CD4-positive, alpha-beta T cell treated with Interferon alpha-2 for 1 hour (primary cell): Measurements from ENCODE around the gene TOP3A.
"Not testable (repeated sequence)": the region's sequence is repeated elsewhere in the genome, so short reads cannot be mapped to it uniquely, and the experiment has no call there.

Source experiments
- DNase-seq, 2 donors: peaks; one replicate each; pipeline ENCODE4 v3.0.0-alpha.2; 2020 to 2022

Gene TOP3A

DNA sequence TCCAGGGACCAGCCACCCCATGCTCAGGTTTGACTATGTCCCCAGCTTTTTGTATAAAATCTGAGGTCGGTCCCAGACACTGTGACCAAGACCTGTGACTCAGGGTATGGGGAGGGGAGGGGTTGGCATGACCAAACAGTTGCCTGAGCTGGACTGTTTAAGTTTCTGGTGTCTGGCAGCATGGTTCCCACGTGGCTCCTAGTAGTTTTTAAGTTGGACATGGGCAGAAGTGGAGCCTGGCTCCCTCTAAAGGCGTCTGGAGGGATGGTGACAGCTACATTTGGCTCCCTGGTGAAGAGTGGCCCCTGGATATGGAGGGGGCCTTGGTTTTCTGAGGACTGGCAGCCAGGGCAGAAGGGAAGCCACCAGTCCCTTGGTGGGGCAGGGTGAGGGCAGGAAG is 8.2 kb upstream of the TOP3A start:
- no peak for DNase-seq

DNA sequence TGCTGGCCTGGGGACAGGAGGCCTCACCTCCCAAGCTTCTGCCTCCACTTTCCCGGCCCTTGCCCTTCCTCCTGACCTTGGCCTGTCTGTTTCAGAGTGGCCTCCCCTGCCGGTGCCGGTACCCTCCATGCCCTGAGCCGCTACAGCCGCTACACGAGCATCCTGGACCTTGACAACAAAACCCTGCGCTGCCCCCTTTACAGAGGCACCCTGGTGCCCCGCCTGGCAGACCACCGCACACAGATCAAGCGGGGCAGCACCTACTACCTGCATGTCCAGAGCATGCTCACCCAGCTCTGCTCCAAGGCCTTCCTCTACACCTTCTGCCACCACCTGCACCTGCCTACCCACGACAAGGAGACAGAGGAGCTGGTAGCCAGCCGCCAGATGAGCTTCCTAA is 7.7 kb upstream of the TOP3A start:
- DNase-seq, result no peak

DNA sequence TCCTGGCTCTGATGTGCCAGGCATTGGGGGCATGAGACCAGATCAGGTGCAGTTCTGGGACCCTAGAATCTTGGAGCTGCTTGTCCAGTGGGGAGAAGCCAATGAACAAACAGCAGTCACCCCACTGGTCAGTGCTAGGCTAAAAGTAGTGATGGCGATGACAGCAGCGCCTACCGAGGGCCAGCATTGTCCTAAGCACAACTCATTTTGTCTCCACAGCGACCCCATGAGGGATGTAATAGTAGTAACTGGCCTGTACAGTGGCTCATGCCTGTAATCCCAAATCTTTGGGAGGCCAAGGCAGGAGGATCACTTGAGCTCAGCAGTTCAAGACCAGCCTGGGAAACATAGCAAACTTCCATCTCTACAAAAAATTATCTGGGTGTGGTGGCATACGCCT is 6.5 kb upstream of the TOP3A start:
- DNase-seq, result no peak

DNA sequence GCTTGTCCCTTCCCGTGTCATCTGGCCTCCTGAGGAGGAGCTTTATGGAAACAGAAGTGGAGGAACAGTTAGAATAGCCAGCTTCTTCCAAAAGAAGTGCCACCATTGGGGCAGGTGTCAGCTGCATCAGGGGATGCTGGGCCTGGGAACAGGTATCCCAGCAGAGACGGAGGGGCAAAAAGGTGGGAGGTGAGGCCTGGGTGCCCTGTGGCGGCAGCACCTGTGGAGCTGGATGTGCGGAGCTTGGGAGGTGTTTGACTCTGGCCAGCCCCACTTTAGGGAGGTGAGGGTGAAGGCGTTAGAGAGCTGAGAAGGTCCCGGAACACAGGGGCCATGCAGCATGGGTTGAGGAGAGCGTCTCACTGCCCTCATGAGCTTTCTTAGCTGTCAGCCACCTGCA is 5.5 kb upstream of the TOP3A start:
- no peak for DNase-seq

DNA sequence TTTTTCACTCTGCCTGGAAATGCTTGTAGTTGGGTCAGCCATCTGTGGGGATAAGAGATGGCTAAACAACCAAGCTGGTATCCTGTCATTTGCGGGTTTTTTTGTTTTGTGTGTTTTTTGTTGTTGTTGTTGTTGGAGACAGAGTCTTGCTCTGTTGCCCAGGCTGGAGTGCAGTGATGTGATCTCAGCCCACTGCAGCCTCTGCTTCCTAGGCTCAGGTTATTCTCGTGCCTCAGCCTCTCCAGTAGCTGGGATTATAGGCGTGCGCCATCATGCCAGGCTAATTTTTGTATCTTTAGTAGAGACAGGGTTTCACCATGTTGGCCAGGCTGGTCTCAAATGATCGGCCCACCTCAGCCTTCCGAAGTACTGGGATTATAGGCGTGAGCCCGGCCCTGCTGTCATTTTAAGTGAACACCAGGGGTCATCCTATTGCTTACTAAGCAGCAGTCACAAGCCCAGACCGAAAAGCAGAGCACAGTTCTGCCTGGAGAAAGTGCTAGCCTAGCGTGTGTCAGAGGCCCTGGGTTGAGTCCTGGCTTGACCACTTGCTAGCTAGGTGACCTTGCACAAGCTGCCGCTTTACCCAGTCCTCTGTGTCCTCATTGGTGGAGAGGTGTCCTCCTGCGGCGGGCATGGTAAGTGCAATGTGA is 4.9 kb upstream of the TOP3A start:
- peak in 1 of 2 donors; percentile 15 for DNase-seq

DNA sequence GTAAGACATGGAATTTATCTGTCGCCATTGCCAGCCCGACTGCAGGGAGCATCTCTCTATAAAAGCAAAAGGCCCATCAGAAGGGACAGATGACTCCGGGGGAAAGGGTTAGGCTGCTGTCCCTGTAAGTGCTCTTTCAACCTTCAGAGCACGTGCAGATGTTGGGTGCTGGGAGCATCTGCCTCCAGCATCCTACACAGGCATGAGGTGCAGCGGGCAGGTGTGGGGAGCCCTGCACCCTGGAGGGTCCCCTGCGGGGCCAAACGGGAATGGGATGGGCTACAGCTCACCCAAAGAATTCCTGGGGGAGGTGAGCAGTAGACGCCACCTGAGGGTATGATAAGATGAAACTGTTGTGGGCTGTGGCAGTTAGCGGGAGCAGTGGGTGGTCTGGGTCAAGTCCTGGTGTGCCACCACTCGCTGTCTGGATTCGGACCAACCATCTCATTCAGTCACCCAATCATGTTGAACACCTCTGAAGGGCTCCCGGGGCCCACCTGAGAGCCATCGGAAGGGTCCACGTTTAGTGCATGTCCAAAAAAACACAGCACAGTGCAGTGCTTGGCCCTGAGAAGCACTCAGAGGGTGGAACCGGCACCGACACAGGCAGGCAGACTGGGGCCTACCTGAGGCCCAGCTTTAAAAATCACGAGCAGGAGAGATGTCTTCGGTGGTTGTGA is 4.1 kb upstream of the TOP3A start:
- DNase-seq, result no peak

DNA sequence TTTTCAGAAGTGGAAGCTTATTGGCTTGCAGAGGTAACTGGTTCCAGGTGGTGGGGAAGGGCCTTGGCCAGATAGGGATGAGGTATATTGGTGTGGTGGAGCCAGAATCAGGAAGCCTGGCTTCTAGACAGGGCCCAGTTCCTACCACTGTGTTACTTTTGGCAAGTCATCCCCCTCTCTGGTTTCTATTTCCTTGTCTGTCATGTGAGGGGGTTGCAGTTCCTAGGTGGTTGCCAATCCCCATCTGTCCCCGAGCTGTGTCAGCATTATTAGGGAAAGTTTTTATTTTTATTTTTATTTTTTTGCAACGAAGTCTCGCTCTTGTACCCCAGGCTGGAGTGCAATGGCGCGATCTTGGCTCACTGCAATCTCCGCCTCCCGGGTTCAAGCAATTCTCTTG is 3.3 kb upstream of the TOP3A start:
- peak in 1 of 2 donors; percentile 8 for DNase-seq

DNA sequence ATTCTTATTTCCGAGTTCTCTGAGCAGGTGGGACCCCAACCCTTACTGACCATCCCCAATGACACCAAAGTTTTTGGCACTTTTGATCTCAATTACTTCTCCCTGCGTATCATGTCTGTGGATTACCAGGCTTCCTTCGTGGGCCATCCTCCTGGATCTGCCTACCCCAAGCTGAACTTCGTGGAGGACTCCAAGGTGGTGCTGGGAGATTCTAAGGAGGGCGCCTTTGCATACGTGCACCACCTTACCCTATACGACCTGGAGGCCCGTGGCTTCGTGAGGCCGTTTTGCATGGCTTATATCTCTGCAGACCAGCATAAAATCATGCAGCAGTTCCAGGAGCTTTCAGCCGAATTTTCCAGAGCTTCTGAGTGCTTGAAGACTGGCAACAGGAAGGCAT is 1.2 kb upstream of the TOP3A start:
- no peak for DNase-seq

DNA sequence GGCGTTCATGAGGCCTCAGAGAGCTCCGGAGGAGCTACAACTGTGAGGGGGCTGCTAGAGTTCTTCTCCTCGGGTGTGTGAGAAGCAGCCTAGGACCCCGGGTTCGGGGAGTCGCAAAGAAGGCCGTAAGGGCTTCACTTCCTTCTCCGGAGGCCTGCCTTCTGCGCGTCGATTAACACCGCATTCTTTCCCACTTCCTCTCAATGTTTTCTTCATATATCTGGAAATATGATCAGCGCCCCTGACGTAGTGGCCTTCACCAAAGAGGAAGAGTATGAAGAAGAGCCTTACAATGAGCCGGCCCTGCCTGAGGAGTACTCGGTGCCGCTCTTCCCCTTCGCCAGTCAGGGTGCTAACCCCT is 748 bp upstream of the TOP3A start:
- DNase-seq, result peak; percentile 56 to 58

DNA sequence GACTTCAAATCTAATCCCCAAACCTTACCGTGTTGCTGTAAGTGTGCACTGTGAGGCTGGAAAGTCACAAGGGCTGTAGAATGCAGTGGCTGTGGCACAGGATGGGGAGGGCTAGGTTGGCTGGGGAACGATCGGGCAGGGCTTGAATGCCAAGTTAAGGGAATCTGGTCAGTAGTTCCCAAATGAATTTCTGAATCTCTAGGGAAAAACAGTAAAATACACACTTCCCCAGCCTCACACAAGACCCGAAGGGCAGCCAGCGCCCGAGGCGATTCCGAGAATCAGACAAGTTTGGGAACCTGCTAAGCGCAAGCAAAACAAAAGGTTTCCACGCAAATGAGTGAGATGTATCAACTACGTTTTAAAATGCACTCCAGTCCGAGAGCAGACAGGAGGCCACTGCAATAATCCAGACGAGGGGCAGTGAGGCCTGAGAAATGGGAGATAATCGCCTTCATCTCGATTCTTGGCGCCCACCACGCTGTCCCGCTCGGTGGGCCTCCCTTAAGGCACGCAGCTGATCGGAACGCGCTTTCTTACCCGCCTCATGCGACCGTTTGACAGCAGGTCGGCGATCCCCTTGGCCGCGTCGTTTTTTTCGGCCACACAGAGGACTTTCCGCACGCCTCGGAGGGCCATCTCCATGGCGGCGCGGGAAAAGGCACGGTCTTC is 599 bp downstream of the TOP3A start:
- peak in 1 of 2 donors; percentile 12 for DNase-seq

DNA sequence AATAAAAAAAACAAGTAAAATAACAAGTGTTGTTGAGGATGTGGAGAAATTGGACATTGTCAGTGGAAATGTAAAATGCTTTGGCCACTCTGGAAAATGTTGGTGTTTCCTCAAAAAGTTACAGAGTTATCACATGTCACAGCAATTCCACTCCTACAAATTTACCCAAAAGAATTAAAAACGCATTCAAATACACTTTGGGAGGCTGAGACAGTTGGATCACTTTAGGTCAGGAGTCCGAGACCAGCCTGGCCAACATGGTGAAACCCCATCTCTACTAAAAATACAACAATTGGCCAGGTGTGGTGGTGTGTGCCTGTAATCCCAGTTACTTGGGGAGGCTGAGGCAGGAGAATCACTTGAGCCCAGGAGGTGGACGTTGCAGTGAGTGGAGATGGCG is 5.6 kb downstream of the TOP3A start:
- DNase-seq, result no peak

DNA sequence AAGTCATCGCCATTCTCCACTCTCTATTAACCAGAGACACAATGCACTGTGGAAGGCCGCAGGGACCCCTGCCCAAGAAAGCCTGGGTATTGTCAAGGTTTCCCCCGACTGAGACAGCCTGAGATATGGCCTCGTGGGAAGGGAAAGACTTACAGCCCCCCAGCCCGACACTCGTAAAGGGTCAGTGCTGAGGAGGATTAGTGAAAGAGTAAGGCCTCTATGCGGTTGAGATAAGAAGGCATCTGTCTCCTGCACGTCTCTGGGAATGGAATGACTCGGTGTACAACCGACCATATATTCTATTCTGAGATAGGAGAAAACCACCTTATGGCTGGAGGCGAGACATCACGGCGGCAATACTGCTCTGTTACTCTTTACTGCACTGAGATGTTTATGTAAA is 11.6 kb downstream of the TOP3A start:
- DNase-seq, result not testable (repeated sequence)

DNA sequence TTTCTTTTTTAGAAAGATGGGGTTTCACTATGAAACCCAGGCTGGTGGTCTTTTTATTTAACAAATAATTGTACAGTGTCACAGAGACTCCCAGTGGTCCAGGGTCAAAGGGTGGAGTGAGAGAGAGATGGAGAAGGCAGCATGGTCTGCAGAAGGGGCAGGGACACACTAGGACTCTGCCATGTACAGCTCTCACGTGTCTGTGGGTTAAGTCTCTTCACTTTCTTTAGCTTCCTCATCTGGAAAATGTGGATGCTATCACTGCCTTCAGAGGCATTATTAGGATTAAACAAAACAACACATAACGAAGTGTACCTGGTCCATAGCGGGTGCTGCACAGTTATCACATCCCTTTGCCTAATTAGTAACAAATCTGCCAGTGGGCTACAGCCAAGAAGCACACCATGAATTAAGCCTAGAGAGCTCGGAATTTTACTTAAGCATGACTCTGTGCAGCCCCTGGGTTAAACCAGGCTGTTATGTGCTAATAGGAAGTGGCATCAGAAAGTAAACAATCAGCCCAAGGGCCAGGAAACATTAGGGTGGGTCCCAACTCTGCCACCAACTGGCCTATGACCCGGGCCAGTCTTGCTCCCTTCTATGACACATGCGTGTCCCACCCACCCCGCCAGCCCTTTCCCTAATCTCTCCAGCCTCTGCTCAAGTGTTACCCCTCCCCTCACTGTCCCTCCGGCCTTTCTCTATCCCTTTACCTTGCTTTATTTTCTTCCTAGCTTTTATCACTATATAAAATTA is 13.9 kb downstream of the TOP3A start:
- DNase-seq, result peak in 1 of 2 donors; percentile 6

DNA sequence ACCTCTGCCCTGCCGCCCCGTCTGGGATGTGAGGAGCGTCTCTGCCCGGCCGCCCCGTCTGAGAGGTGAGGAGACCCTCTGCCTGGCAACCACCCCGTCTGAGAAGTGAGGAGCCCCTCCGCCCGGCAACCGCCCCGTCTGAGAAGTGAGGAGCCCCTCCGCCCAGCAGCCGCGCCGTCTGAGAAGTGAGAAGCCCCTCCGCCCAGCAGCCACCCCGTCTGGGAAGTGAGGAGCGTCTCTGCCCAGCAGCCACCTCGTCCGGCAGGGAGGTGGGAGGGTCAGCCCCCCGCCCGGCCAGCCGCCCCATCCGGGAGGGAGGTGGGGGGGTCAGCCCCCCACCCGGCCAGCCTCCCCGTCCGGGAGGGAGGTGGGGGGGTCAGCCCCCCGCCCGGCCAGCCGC is 16.7 kb downstream of the TOP3A start:
- not testable (repeated sequence) for DNase-seq

DNA sequence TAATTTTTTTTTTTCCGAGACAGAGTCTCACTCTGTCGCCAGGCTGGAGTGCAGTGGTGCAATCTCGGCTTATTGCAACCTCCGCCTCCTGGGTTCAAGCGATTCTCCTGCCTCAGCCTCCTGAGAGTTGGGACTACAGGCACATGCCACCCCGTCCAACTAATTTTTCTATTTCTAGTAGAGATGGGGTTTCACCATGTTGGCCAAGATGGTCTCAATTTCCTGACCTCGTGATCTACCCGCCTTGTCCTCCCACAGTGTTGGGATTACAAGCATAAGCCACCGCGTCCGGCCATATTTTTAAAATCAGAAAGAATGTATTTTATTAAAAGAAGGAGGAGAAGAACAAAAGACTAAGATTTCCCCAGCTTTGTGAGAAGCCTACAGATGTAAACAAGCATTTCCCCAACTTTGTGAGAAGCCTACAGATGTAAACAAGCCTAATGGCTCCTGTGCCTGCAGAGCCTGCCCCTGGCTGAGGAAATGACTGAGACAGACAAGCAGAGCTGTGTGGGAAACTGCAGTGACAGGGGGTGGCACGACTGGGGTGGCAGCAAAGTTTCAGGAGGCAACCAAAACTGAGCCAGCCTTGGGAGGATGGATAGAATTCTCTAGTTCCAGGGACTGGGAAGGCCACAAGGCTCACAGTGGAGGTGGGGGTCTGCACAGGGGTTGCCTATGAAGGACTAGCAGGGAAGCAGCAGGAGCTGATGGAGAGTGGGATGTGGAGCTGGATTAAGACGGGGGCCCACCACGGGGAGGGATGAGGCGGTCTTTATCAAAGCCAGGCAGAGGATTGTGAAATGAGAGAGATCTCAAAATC is 22.9 kb downstream of the TOP3A start:
- DNase-seq, result no peak

DNA sequence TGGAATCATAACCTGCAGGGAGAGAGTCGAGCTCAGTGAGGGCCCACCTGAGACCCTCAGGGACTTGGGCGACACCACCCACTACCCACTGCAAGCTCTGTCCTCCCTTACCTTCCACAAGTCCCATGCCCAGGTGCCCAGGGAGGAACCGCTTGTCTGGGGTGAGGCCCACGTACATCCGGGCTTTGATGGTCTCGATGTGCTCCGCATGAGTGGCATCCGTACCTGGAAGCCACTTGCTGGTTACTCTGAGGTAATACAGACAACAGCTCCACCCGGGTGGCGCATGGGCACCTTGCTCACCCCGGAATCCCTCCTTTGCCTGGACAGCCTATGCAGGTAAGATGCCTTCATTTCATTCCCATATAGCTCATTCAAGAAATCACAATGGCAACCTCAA is 29.5 kb downstream of the TOP3A start:
- no peak for DNase-seq

DNA sequence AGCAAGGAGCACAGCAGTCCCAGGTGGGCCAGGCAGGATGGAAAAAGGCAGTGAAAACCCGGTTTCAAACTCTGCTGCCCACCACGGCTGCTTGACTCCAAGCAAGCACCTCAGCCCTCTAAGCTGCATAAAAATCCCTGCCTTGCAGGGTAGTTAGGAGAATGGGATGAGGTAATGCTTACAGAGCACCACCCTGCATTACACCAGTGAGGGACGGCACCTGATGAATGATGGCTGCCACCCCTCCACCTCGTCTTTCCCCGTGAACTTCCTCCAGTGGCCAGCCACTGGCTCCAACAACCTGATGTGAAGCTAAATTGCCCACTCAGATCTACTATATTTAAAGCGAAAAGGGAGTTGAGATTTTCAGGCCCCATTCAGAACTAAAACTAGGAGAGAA is 33.0 kb downstream of the TOP3A start:
- no peak for DNase-seq

DNA sequence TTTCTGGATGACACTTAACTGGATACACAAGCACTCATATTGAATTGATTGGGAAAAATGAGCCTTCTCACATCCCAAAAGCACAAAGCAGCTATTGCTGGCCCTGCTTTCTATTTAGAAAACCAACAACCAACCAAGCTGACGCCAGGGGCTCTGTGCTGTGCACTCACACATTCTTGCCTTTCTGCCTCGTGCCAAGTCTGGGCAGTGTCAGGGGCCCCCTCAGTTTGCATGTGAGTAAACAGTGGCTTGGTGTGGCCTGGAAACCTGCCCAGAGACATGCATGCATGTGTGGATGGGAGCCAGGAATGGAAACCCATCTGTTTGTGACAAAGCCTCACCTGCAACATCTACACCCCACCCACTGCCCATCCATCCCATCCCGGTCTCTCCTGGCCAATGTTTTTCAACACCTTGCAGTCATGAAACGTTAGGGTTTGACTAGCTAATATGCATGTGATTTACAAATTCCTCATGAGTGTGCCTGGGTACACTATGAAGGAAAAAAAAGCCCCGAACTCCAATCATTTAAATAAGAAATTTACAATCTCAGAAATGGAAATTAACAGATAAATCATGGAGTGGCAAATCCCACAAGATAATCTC is 33.9 kb downstream of the TOP3A start:
- no peak for DNase-seq

DNA sequence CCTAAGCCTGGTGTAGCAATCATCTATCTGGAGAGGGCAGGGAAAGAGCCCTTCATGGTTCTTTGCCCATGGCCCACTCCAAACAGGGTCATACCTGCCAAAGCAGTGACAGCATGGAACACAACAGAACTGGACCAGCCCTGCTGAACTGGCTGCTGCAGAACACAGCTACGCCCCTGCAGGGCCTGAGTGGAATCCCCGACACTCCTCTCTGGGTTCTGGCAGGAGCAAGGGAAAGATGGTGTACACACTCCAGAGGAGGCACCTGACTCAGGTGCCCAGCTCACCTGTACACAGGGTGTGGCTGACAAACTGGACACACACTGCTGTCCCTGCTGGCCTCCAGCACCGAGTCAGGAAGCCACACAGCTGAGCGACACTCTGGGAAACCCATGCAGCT is 34.5 kb downstream of the TOP3A start:
- DNase-seq, result no peak

DNA sequence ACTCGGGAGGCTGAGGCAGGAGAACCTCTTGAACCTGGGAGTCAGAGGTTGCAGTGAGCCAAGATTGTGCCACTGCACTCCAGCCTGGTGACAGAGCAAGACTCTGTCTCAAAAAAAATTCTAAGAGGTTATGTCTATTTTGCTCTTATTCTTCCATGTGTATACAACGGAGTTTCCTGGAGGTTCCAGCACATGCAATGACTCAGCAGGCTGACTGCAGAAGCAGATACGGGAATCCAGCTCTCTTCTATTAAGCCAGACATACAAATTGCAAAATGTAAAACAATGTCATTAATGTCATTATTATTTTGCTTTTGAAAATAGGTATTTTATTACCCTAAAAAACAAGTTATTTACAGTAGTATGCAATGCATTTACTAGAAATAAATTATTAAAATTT is 35.9 kb downstream of the TOP3A start:
- DNase-seq, result no peak

DNA sequence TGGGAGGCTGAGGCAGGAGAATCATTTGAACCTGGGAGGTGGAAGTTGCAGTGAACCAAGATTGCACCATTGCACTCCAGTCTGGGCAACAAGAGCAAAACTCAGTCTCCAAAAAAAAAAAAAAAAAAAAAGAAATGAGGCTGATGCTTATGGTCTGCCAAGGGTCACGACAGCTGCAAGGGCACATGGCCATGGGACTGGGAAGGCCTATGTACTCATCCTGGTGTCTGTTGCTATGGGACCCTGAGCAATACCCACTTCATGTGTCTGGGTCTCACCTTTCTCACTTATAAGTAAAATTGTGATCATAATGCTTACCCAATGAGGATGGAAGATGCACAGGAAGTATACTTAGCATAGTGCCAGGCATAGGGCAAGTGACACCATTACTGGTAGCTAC is 37.7 kb downstream of the TOP3A start:
- no peak for DNase-seq
